GM12873 (cell line): ENCODE measurements around the gene KCNB1.

Source experiments
- TF ChIP-seq, protein P1 (sequence below): IDR thresholded peaks from 2 replicates; pipeline ENCODE4 v1.5.1; 2012; ENCODE audit warnings: low read depth, mild to moderate bottlenecking, moderate library complexity, low read length, control low read depth; ENCODE audit not compliant: insufficient read depth; ENCODE audit errors: missing control alignments

KCNB1 gene

GRCh38 chr20:49484180-49485140 lies 2.0 kb upstream of the KCNB1 start:
- TF ChIP-seq, protein P1, sequence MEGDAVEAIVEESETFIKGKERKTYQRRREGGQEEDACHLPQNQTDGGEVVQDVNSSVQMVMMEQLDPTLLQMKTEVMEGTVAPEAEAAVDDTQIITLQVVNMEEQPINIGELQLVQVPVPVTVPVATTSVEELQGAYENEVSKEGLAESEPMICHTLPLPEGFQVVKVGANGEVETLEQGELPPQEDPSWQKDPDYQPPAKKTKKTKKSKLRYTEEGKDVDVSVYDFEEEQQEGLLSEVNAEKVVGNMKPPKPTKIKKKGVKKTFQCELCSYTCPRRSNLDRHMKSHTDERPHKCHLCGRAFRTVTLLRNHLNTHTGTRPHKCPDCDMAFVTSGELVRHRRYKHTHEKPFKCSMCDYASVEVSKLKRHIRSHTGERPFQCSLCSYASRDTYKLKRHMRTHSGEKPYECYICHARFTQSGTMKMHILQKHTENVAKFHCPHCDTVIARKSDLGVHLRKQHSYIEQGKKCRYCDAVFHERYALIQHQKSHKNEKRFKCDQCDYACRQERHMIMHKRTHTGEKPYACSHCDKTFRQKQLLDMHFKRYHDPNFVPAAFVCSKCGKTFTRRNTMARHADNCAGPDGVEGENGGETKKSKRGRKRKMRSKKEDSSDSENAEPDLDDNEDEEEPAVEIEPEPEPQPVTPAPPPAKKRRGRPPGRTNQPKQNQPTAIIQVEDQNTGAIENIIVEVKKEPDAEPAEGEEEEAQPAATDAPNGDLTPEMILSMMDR, result peak; percentile 65

DNA sequence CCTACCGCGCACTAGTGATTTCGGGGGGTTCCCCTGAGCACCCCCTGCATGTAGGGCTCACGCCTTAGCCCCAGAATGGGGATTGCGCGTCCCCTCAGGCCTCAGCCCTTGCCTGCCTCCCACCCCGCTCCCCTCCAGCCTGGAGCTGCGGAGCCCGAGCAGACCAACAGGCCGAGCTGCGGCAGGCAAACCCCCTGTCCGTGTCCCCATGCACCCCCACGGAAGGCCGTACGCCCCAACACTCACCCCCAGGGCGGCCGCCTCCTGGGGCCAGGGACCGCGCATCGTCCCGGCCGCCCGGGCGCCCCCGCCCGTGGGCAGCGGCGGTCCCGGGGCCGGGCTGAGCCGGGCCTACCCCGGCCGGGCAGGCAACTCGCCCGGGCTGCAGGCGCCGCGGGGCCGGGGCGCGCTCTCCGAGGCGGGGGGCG lies 1.2 kb upstream of the KCNB1 start:
- TF ChIP-seq, protein P1, result no peak

- TF ChIP-seq, protein P1, result no peak
Measured at GRCh38 chr20:49483018-49483695, 689 bp upstream of the KCNB1 start.

DNA sequence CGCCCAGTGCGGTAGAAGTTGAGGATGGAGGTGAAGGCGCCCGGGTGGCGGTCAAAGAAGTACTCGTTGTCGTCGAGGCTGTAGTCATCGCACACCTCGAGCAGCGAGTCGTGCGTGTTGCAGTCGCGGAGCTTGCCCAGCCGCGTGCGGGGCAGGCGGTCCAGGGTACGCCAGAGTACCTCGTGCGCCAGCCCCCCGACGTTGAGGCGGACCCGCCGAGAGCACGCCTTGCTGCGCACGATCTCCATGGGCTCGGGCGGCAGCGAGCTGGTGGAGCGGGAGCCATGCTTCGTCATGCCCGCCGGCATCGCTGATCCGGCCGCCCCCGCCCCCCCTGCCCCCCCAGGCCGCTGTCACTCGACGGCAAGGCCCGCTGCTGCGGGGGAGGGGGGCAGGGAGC lies 295 bp downstream of the KCNB1 start:
- TF ChIP-seq, protein P1, result no peak

DNA sequence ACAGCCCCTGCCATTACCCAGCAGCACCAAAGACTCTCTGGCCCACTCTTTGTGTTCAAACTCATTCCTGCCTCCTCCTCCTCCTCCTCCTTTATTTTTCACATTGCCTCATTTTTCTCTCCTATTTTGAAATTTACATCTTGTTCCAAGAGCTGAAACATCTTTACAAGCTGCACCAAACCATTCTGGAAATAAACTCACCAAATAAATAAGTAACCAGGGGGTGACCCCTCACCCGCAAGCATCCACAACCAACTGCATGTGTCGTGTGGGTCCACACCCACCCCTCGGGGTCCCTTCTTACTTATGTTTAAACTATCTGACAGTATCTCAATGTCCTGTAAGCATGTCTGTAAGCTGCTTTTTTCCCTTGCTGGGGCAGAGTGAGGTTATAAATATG lies 1.4 kb downstream of the KCNB1 start:
- TF ChIP-seq, protein P1, result no peak

DNA sequence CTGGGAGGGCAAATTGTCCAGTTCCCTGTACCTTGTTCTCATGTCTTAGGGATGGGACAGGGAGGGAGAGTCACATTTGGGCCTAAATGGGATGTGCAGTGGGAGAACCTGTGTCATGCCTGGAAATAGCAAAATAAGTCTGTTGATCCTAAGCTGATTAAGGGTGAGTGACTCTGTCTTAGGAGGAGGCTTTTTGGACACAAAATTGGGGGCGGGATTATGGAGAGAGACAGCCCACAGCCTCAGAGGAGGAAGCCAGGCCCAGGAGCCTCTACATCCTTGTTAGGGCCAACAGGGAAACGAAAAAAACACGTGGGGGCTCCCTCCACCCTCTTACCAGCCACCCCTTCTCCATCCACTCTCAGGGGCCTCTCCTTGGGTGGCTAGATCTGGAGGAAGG lies 2.2 kb downstream of the KCNB1 start:
- TF ChIP-seq, protein P1, result no peak

DNA sequence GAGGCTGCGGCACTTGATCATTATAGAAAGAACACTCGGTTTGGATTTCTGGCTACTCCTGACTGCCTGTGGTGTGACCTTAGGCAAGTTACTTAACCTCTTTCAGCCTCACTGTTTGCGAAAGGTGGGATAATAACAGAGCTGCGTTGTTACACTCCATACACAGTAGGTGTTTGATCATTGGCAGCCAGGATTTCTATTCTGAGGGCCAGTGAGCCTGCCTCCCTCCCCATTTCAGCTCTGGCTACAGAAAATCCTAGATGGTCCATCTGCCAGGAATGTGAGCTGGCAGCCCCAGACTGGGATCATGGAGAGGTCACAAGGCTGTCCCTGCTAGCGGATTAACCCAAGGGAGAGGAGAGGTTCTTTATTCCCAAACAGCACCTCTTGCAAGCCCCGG lies 2.7 kb downstream of the KCNB1 start:
- TF ChIP-seq, protein P1, result no peak
